Kidney (tissue), 14 donors: ENCODE results near the gene ARHGEF26. TPM values are rescaled to one million over a fixed set of nuclear protein-coding genes. Genes with fewer than 3 reads are reported as not detected.

Source experiments
- DNase-seq, 5 donors: peaks; one replicate each; pipeline ENCODE4 v3.0.0-alpha.2; 2013 to 2020
- FAIRE-seq: peaks from 2 replicates; lab custom pipeline; 2012; peaks lifted over from hg19 to GRCh38; lab: Jason Lieb, UNC
- H3K27ac ChIP-seq, 2 donors: one replicate each; pipeline ENCODE4 v1.7.0; 2013; ENCODE audit warnings: low read depth in 2 of 2, low read length in 2 of 2, inconsistent platforms in 1 of 2
- H3K27me3 ChIP-seq: one replicate; pipeline ENCODE4 v1.7.1; 2013; ENCODE audit warnings: low read length, inconsistent platforms; ENCODE audit not compliant: control insufficient read depth, insufficient read depth
- H3K36me3 ChIP-seq, 3 donors: one replicate each; pipeline versions ENCODE4 v1.7.0 to v1.7.1; 2013; ENCODE audit warnings: low read length in 3 of 3, control low read depth in 1 of 3, inconsistent platforms in 1 of 3; ENCODE audit not compliant: insufficient read depth in 3 of 3, control insufficient read depth in 2 of 3
- H3K4me1 ChIP-seq, 3 donors: one replicate each; pipeline versions ENCODE4 v1.7.0 to v1.7.1; 2013; ENCODE audit warnings: low read length in 3 of 3, inconsistent platforms in 1 of 3, low read depth in 1 of 3; ENCODE audit not compliant: control insufficient read depth in 2 of 3, insufficient read depth in 2 of 3
- H3K4me3 ChIP-seq, 3 donors: one replicate each; pipeline versions ENCODE4 v1.7.0 to v1.8.1; 2013; ENCODE audit warnings: low read length in 3 of 3, control low read depth in 1 of 3, inconsistent platforms in 1 of 3
- H3K9ac ChIP-seq, 3 donors: one replicate each; pipeline versions ENCODE4 v1.7.0 to v1.7.1; 2013; ENCODE audit warnings: low read length in 3 of 3, control low read depth in 1 of 3, inconsistent platforms in 1 of 3
- H3K9me3 ChIP-seq, 3 donors: one replicate each; pipeline versions ENCODE4 v1.7.0 to v1.7.1; 2013; ENCODE audit warnings: low read length in 3 of 3, control low read depth in 1 of 3, inconsistent platforms in 1 of 3; ENCODE audit not compliant: control insufficient read depth in 2 of 3, insufficient read depth in 1 of 3
- intact Hi-C: fragments of 100-400 bp; cut with DNase I; formaldehyde crosslinking; loops from one replicate; pipeline ENCODE4 v1.11.1; 2022
- polyA plus RNA-seq: library from polyadenylated mRNA; stranded (reverse); fragments of 350-450 nt; fragmentation: Illumina TruSeq; extraction: RNeasy Lipid Tissue Mini Kit (QIAGEN cat#74804); gene quantifications from one replicate; pipeline ENCODE4 v1.2.3, GENCODE V29; 2014; ENCODE audit warnings: low read depth, low replicate concordance; ENCODE audit not compliant: insufficient read depth
- total RNA-seq: library from RNA; stranded (reverse); fragmentation: NEBNext Ultra II Directional; extraction: Animal tissue kit (Norgen Biotek cat#: 25700); gene quantifications from one replicate; pipeline ENCODE4 v1.2.1, GENCODE V29; 2021
- TF ChIP-seq, protein P1 (sequence below): IDR thresholded peaks from 3 replicates; pipeline ENCODE4 v1.5.1; 2012; ENCODE audit warnings: mild to moderate bottlenecking, moderate library complexity, borderline replicate concordance; ENCODE audit not compliant: insufficient read depth; ENCODE audit errors: extremely low read depth
- donor health status: control.
- donor health status: control.
- donor health status: control.
- donor health status: control.
- donor health status: control.
- donor health status: DM: yes; HTN: yes; CAD: no.
- donor health status: Normal renal cell carcinoma (clear cell type).

Gene ARHGEF26
- total and polyA plus RNA-seq, 2 donors from 2014 or later = 3.9 to 4.8 TPM

- no peak for FAIRE-seq
These were observed 159.0 kb downstream of the ARHGEF26 start for GRCh38 chr3:154280161-154280560.

DNA sequence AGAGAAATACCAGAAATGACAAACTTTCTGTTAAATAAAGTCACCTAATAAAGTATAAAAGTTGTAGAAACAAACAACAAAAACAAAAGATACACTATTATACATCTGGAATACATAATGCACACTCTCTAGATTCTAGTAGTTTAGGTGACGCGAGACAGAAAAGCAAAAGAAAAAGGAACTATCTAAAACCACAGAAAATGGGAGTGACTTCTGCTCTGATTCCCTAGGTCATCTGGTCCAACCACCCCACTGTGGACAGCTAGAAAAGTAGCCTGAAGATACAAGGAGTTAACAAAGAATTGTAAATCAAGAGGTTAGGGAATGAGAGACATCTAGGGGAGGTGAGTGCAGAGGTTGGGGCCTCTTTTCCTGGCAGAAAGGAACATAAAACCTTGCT, 164.0 kb downstream of the ARHGEF26 start:
- no peak overlapping the region for H3K4me3 ChIP-seq
- no peak for DNase-seq
- no peaks in the 10 kb centered on the region for H3K27me3 ChIP-seq
- no peaks in the 10 kb centered on the region for H3K9me3 ChIP-seq
- H3K9ac ChIP-seq = no peak overlapping the region
- no peak overlapping the region for H3K27ac ChIP-seq
- FAIRE-seq = no peak
- intact Hi-C loops = no loop called here
- TF ChIP-seq, protein P1, sequence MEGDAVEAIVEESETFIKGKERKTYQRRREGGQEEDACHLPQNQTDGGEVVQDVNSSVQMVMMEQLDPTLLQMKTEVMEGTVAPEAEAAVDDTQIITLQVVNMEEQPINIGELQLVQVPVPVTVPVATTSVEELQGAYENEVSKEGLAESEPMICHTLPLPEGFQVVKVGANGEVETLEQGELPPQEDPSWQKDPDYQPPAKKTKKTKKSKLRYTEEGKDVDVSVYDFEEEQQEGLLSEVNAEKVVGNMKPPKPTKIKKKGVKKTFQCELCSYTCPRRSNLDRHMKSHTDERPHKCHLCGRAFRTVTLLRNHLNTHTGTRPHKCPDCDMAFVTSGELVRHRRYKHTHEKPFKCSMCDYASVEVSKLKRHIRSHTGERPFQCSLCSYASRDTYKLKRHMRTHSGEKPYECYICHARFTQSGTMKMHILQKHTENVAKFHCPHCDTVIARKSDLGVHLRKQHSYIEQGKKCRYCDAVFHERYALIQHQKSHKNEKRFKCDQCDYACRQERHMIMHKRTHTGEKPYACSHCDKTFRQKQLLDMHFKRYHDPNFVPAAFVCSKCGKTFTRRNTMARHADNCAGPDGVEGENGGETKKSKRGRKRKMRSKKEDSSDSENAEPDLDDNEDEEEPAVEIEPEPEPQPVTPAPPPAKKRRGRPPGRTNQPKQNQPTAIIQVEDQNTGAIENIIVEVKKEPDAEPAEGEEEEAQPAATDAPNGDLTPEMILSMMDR = no peak
- H3K36me3 ChIP-seq = peaks cover 9 to 38% (median 20%) of the 10 kb centered on the region in 3 donors
- H3K4me1 ChIP-seq = no peaks in the 10 kb centered on the region

More at GRCh38 chr3:154280161-154280560, 159.0 kb downstream of the ARHGEF26 start:
- Histone ChIP-seq H3K27ac (no peak overlapping the region), H3K9me3 (no peaks in the 10 kb centered on the region), H3K27me3 (no peaks in the 10 kb centered on the region), H3K4me3 (no peak overlapping the region), H3K36me3 (peaks cover 16 to 30% (median 22%) of the 10 kb centered on the region in 3 donors), H3K9ac (no peak overlapping the region), H3K4me1 (no peaks in the 10 kb centered on the region)
- DNase-seq = no peak
- TF ChIP-seq, protein P1 = no peak
- intact Hi-C loops = no loop called here

GRCh38 chr3:154290187-154290586, 169.0 kb downstream of the ARHGEF26 start:
- Histone ChIP-seq H3K4me3 (no peak overlapping the region), H3K9me3 (no peaks in the 10 kb centered on the region), H3K4me1 (no peaks in the 10 kb centered on the region), H3K27me3 (no peaks in the 10 kb centered on the region), H3K27ac (no peak overlapping the region), H3K36me3 (peaks cover 3 to 31% (median 24%) of the 10 kb centered on the region in 3 donors), H3K9ac (no peak overlapping the region)
- intact Hi-C loops = no loop called here
- FAIRE-seq (no peak), DNase-seq (no peak)
- TF ChIP-seq, protein P1 = no peak

DNA sequence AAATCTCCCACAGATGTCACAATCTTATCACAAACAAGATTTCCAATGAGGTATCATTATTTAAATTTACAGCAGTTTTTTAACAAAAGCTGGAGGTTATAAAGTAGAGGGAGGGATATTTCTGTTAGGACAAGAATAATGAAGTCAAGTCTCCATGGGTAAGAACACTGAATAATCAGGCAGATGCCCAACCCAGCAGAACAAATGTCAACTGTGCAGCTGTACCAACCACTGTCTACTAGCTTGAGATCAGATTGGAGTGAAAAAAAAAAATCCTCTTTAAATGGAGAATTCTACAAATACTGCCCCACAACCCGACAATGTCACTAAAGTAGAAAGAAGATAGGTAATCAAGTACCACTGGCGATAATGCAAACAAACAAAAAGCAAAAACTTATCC, 172.8 kb downstream of the ARHGEF26 start:
- H3K9me3 ChIP-seq = no peaks in the 10 kb centered on the region
- intact Hi-C loops = no loop called here
- no peak for FAIRE-seq

More for the DNA sequence above, 172.8 kb downstream of the ARHGEF26 start:
- DNase-seq = no peak
- no peak overlapping the region for H3K4me3 ChIP-seq
- no peaks in the 10 kb centered on the region for H3K4me1 ChIP-seq
- peaks cover 5 to 23% (median 23%) of the 10 kb centered on the region in 3 donors for H3K36me3 ChIP-seq
- no peak overlapping the region for H3K9ac ChIP-seq
- TF ChIP-seq, protein P1 = no peak
- no peak overlapping the region for H3K27ac ChIP-seq
- H3K27me3 ChIP-seq = no peaks in the 10 kb centered on the region
